HTERT RPE-1 (cell line): ENCODE results near the gene SLFN14.
"Not testable (repeated sequence)": the region's sequence is repeated elsewhere in the genome, so short reads cannot be mapped to it uniquely, and the experiment has no call there.

Experiments used
- in situ Hi-C: fragments of 300-500 bp; cut with MboI; formaldehyde crosslinking; loops from 4 replicates; pipeline ENCODE4 v1.14.3; 2020; ENCODE audit warnings: low sequenced_read_pairs

The SLFN14 gene

GRCh38 chr17:35559495-35560210 lies 966 bp downstream of the SLFN14 start:
- in situ Hi-C loops = no loop called here

- in situ Hi-C loops = no loop called here
These were observed 3.3 kb downstream of the SLFN14 start for GRCh38 chr17:35557353-35557752.

- in situ Hi-C loops = no loop called here
These were observed 4.9 kb downstream of the SLFN14 start for GRCh38 chr17:35555691-35556090.

- in situ Hi-C loops = no loop called here
These were observed 6.0 kb downstream of the SLFN14 start for GRCh38 chr17:35554668-35555067.

GRCh38 chr17:35553310-35553709 lies 7.3 kb downstream of the SLFN14 start:
- in situ Hi-C loops = no loop called here

GRCh38 chr17:35548978-35549377 lies 11.6 kb downstream of the SLFN14 start:
- in situ Hi-C loops = no loop called here

GRCh38 chr17:35548208-35548810 lies 12.3 kb downstream of the SLFN14 start:
- in situ Hi-C loops = no loop called here

GRCh38 chr17:35546487-35546886 lies 14.1 kb downstream of the SLFN14 start:
- in situ Hi-C loops = no loop called here

GRCh38 chr17:35545150-35545549 lies 15.5 kb downstream of the SLFN14 start:
- in situ Hi-C loops = no loop called here

GRCh38 chr17:35543856-35544255 lies 16.8 kb downstream of the SLFN14 start:
- in situ Hi-C loops = no loop called here

GRCh38 chr17:35542990-35543389 lies 17.6 kb downstream of the SLFN14 start:
- in situ Hi-C loops = no loop called here

GRCh38 chr17:35541434-35541833 lies 19.2 kb downstream of the SLFN14 start:
- in situ Hi-C loops = no loop called here

- in situ Hi-C loops = no loop called here
These were observed 19.8 kb downstream of the SLFN14 start for GRCh38 chr17:35540589-35541404.

- in situ Hi-C loops = no loop called here
These were observed 21.0 kb downstream of the SLFN14 start for GRCh38 chr17:35539659-35540026.

GRCh38 chr17:35537601-35538141 lies 22.9 kb downstream of the SLFN14 start, which contains the start of gene SLFN12L:
Gene SLFN12L, minus strand, starts transcription at chr17:35537678. Its CDS starts 15,314 bp downstream, at chr17:35522364.
- in situ Hi-C loops = no loop called here

GRCh38 chr17:35536664-35537171 lies 23.9 kb downstream of the SLFN14 start:
- in situ Hi-C loops = no loop called here

GRCh38 chr17:35535406-35535805 lies 25.2 kb downstream of the SLFN14 start:
- in situ Hi-C loops = not testable (repeated sequence)

- in situ Hi-C loops = no loop called here
These were observed 26.0 kb downstream of the SLFN14 start for GRCh38 chr17:35534576-35535093.

GRCh38 chr17:35531160-35531559 lies 29.5 kb downstream of the SLFN14 start:
- in situ Hi-C loops = no loop called here

GRCh38 chr17:35529866-35530265 lies 30.8 kb downstream of the SLFN14 start:
- in situ Hi-C loops = no loop called here

- in situ Hi-C loops = not testable (repeated sequence)
These were observed 31.3 kb downstream of the SLFN14 start for GRCh38 chr17:35529326-35529725.
